Measurements from ENCODE around the gene APBB2.

GRCh38 chr4:41202820-41203568 is 11.3 kb downstream of the APBB2 start:
- no peak for TF ChIP-seq EZH2 (IDR thresholded peaks at IDR 0.05; ENCODE audit: insufficient read depth, poor library complexity, severe bottlenecking)
- no peak for TF ChIP-seq EZH2phosphoT487 (IDR thresholded peaks at IDR 0.05; ENCODE audit: insufficient read depth, low read depth)
